CD14-positive monocyte (primary cell): Measurements from ENCODE around the gene ZCCHC14. TPM values are rescaled to one million over a fixed set of nuclear protein-coding genes. Genes with fewer than 3 reads are reported as not detected.

Source experiments
- DNase-seq, 3 donors: peaks; one replicate each; pipeline ENCODE4 v3.0.0-alpha.2; 2011 to 2022
- H2AFZ ChIP-seq: 2 replicates; pipeline ENCODE4 v1.6.0; 2012; ENCODE audit warnings: mild to moderate bottlenecking, low read depth, low read length, inconsistent platforms; ENCODE audit not compliant: insufficient read depth, poor library complexity, severe bottlenecking
- H3K27ac ChIP-seq, 2 donors: 1 replicate in 1 of 2; 2 replicates in 1 of 2; pipeline ENCODE4 v1.5.1; 2012 to 2013; ENCODE audit warnings: low read length in 2 of 2, control low read depth in 1 of 2, inconsistent platforms in 1 of 2, low read depth in 1 of 2, mild to moderate bottlenecking in 1 of 2
- H3K27me3 ChIP-seq, 2 donors: one replicate each; pipeline versions ENCODE4 v1.6.0 to v1.6.1; 2011 to 2013; ENCODE audit warnings: low read length in 2 of 2; ENCODE audit not compliant: control insufficient read depth in 2 of 2, insufficient read depth in 2 of 2
- H3K36me3 ChIP-seq, 2 donors: replicated peaks in 1 of 2; 1 replicate in 1 of 2; 2 replicates in 1 of 2; pipeline versions ENCODE4 v1.5.1 to v1.6.1; 2012 to 2013; ENCODE audit warnings: low read length in 2 of 2, control low read depth in 1 of 2, inconsistent platforms in 1 of 2, mild to moderate bottlenecking in 1 of 2; ENCODE audit not compliant: insufficient read depth in 2 of 2, control insufficient read depth in 1 of 2
- H3K4me1 ChIP-seq, 2 donors: 1 replicate in 1 of 2; 2 replicates in 1 of 2; pipeline versions ENCODE4 v1.5.1 to v1.6.1; 2012 to 2013; ENCODE audit warnings: low read length in 2 of 2, control low read depth in 1 of 2, inconsistent platforms in 1 of 2, mild to moderate bottlenecking in 1 of 2, moderate library complexity in 1 of 2; ENCODE audit not compliant: insufficient read depth in 2 of 2, control insufficient read depth in 1 of 2
- H3K4me2 ChIP-seq: replicated peaks from 2 replicates; pipeline ENCODE3; 2012; ENCODE audit warnings: low read length, moderate library complexity, mild to moderate bottlenecking; ENCODE audit not compliant: poor library complexity, severe bottlenecking; ENCODE audit errors: extremely low read depth
- H3K4me3 ChIP-seq, 3 experiments: fragments of 200-600 bp in 1 of 3; sonication (generic) in 1 of 3; replicated peaks in 1 of 3; 1 replicate in 2 of 3; 2 replicates in 1 of 3; pipeline ENCODE4 v1.5.1; 2011 to 2013; ENCODE audit warnings: low read length in 3 of 3, mild to moderate bottlenecking in 3 of 3, control low read depth in 2 of 3, low read depth in 2 of 3, inconsistent platforms in 1 of 3, moderate library complexity in 1 of 3
- H3K79me2 ChIP-seq: 2 replicates; pipeline ENCODE4 v1.6.0; 2012; ENCODE audit warnings: mild to moderate bottlenecking, control low read depth, inconsistent platforms, low read length, moderate library complexity; ENCODE audit not compliant: insufficient read depth
- H3K9ac ChIP-seq: 2 replicates; pipeline ENCODE4 v1.6.0; 2017; ENCODE audit warnings: low read length, mild to moderate bottlenecking; ENCODE audit not compliant: insufficient read depth, poor library complexity, severe bottlenecking
- H3K9me3 ChIP-seq, 2 donors: replicated peaks in 1 of 2; 1 replicate in 1 of 2; 2 replicates in 1 of 2; pipeline versions ENCODE4 v1.5.1 to v1.6.1; 2012 to 2013; ENCODE audit warnings: low read length in 2 of 2, control low read depth in 1 of 2; ENCODE audit not compliant: control insufficient read depth in 1 of 2, insufficient read depth in 1 of 2
- H4K20me1 ChIP-seq: 2 replicates; pipeline ENCODE4 v1.6.0; 2012; ENCODE audit warnings: mild to moderate bottlenecking, low read length, control low read depth, moderate library complexity; ENCODE audit not compliant: insufficient read depth
- H3K27ac Mint-ChIP-seq, 7 donors: one replicate each; pipeline ENCODE4 v1.8.0; 2020; ENCODE audit warnings: mild to moderate bottlenecking in 7 of 7, mixed read lengths in 7 of 7, moderate library complexity in 6 of 7, inconsistent platforms in 2 of 7
- H3K27me3 Mint-ChIP-seq, 3 donors: one replicate each; pipeline ENCODE4 v1.8.0; 2021 to 2022; ENCODE audit warnings: low read depth in 3 of 3, mild to moderate bottlenecking in 3 of 3, mixed read lengths in 3 of 3, moderate library complexity in 3 of 3, inconsistent platforms in 1 of 3
- H3K36me3 Mint-ChIP-seq, 2 donors: one replicate each; pipeline ENCODE4 v1.8.0; 2020; ENCODE audit warnings: mixed read lengths in 2 of 2, inconsistent platforms in 1 of 2, mild to moderate bottlenecking in 1 of 2
- H3K4me1 Mint-ChIP-seq: one replicate; pipeline ENCODE4 v1.8.0; 2020; ENCODE audit warnings: mild to moderate bottlenecking, mixed read lengths
- H3K4me3 Mint-ChIP-seq, 2 donors: one replicate each; pipeline ENCODE4 v1.8.0; 2020; ENCODE audit warnings: mild to moderate bottlenecking in 2 of 2, mixed read lengths in 2 of 2, moderate library complexity in 1 of 2
- H3K9me3 Mint-ChIP-seq, 7 donors: one replicate each; pipeline ENCODE4 v1.8.0; 2020 to 2022; ENCODE audit warnings: mixed read lengths in 7 of 7, mild to moderate bottlenecking in 6 of 7, moderate library complexity in 6 of 7, inconsistent platforms in 2 of 7
- WGBS: methylation state at CpG from one replicate; pipeline ENCODE4 v1.1.5; 2013; ENCODE audit warnings: missing lambda C conversion rate; ENCODE audit not compliant: insufficient coverage; 5-methylcytosine and 5-hydroxymethylcytosine counted together
- intact Hi-C, 2 donors: fragments of 100-400 bp; cut with micrococcal nuclease; formaldehyde crosslinking; loops; one replicate each; pipeline versions ENCODE4 v1.15.0 to v1.15.1; 2023
- polyA plus RNA-seq, 3 donors: library from polyadenylated mRNA; depleted of rRNA in 1 of 3; unstranded in 2 of 3; stranded (reverse) in 1 of 3; fragments of 300-500 nt in 2 of 3; fragments of >200 nt in 1 of 3; fragmentation: Illumina TruSeq in 2 of 3; gene quantifications; 1 replicate in 2 of 3; 2 replicates in 1 of 3; pipeline ENCODE4 v1.2.3, GENCODE V29; 2012 to 2021
- TF ChIP-seq, protein P1 (sequence below): fragments of 200-600 bp; IDR thresholded peaks from one replicate; pipeline ENCODE4 v1.8.0; 2022; ENCODE audit warnings: antibody characterized with exemption, mild to moderate bottlenecking

The ZCCHC14 gene
- polyA plus RNA-seq, 3 donors, result 0.11 to 4.0 (median 0.22) TPM

DNA sequence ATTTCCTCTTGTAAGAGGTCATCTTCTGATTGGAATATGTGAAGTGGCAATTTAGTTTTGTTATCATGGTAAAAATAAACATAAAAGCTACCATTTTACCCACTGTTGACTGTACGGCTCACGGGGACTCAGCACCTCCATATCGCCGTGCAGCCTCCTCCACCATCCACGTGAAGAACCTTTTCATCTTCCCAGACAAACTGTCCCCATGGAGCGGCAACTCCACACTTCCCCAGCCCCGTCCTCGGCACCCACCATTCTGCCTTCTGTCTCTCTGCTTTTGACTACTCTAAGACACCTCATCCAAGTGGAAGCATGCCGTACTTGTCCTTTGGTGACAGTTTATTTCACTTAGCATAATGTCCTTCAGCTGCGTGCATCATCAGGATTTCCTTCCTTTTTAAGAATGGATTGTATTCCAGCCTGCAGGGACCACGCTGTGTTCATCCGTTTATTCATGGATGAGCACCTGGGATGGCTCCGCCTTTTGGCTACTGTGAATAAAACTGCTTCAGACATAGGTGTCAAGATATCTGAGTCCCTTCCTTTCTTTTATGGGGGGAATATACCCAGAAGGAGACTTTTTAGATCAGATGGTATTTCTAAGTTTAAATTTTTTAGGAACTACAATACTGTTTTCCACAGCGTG is 123.6 kb downstream of the ZCCHC14 start:
- Histone ChIP-seq H2AFZ (no peak overlapping the region), H4K20me1 (peaks cover 95% of the 10 kb centered on the region), H3K4me1 (peaks cover 13 to 18% of the 10 kb centered on the region in 2 donors), H3K36me3 (peaks cover 0 to 4% of the 10 kb centered on the region in 2 donors), H3K27ac (no peak overlapping the region), H3K27me3 (peaks cover 71 to 87% of the 10 kb centered on the region in 2 donors), H3K9me3 (peaks cover 0 to 14% of the 10 kb centered on the region in 2 donors), H3K4me3 (no peak overlapping the region), H3K79me2 (no peaks in the 10 kb centered on the region), H3K4me2 (no peak overlapping the region), H3K9ac (no peak overlapping the region)
- peaks cover 87 to 94% (median 88%) of the 10 kb centered on the region in 3 donors for H3K27me3 Mint-ChIP-seq
- WGBS, result 91% methylated on average over 11 of the region's 14 CpGs
- intact Hi-C loops, result no loop called here
- H3K9me3 Mint-ChIP-seq, result peaks cover 0 to 31% (median 10%) of the 10 kb centered on the region in 7 donors
- H3K4me3 Mint-ChIP-seq, result peak overlapping the region in 1 of 2 donors; percentile 82
- no peak for DNase-seq
- H3K36me3 Mint-ChIP-seq, result peaks cover 36 to 39% of the 10 kb centered on the region in 2 donors
- TF ChIP-seq, protein P1, sequence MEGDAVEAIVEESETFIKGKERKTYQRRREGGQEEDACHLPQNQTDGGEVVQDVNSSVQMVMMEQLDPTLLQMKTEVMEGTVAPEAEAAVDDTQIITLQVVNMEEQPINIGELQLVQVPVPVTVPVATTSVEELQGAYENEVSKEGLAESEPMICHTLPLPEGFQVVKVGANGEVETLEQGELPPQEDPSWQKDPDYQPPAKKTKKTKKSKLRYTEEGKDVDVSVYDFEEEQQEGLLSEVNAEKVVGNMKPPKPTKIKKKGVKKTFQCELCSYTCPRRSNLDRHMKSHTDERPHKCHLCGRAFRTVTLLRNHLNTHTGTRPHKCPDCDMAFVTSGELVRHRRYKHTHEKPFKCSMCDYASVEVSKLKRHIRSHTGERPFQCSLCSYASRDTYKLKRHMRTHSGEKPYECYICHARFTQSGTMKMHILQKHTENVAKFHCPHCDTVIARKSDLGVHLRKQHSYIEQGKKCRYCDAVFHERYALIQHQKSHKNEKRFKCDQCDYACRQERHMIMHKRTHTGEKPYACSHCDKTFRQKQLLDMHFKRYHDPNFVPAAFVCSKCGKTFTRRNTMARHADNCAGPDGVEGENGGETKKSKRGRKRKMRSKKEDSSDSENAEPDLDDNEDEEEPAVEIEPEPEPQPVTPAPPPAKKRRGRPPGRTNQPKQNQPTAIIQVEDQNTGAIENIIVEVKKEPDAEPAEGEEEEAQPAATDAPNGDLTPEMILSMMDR, result no peak
- peaks cover 24% of the 10 kb centered on the region for H3K4me1 Mint-ChIP-seq
- peak overlapping the region in 1 of 7 donors; percentile 14 for H3K27ac Mint-ChIP-seq

DNA sequence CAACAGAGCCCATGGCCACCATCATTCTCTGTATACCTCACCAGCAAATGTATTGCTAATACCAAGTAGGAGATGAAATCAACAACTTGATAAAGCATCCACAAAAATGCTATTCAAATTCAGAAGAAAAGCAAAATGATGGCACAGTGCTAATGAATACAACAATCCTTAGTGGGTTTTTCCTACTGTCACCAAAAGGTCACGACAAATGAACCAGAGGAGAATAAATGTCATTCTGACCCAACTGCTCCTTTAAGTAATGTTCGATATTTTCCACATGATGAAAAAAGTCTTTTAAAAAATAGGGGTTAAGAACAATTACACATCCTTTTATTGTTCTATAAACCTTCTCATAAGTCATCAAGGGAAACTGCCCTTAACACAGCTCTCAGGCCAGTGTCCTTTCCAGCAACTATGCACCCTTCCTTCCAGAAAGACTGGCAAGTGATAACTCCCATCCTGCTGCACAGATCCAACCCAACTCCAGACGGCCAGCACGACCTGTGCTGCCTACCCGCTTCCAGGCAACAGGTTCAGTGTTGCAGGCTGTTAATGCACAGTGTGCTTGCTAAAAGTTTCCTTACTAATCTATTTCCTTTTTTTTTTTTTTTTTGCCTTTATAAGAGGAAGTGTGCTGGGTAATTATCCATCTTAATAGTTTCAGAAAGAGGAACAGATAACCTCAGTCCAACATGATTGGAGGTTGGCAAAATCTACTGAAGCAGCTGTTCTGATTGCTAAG is 124.6 kb downstream of the ZCCHC14 start:
- Histone ChIP-seq H3K9me3 (peaks cover 0 to 14% of the 10 kb centered on the region in 2 donors), H3K4me1 (peaks cover 13 to 18% of the 10 kb centered on the region in 2 donors), H2AFZ (no peak overlapping the region), H3K27me3 (peaks cover 63 to 87% of the 10 kb centered on the region in 2 donors), H3K36me3 (peaks cover 0 to 4% of the 10 kb centered on the region in 2 donors), H3K4me3 (no peak overlapping the region), H3K4me2 (peak overlapping the region; percentile 27), H3K27ac (no peak overlapping the region), H3K79me2 (no peaks in the 10 kb centered on the region), H4K20me1 (peaks cover 96% of the 10 kb centered on the region), H3K9ac (no peak overlapping the region)
- no peak overlapping the region for H3K27ac Mint-ChIP-seq
- peak overlapping the region; percentile 27 to 82 for H3K4me3 Mint-ChIP-seq
- intact Hi-C loops, result no loop called here
- DNase-seq, result peak; percentile 39 to 67 (median 47)
- 100% methylated on average over 1 of the region's 5 CpGs for WGBS
- H3K36me3 Mint-ChIP-seq, result peaks cover 35 to 43% of the 10 kb centered on the region in 2 donors
- peaks cover 86 to 95% (median 89%) of the 10 kb centered on the region in 3 donors for H3K27me3 Mint-ChIP-seq
- TF ChIP-seq, protein P1, result no peak
- H3K9me3 Mint-ChIP-seq, result peaks cover 0 to 33% (median 8%) of the 10 kb centered on the region in 7 donors
- H3K4me1 Mint-ChIP-seq, result peaks cover 25% of the 10 kb centered on the region
